ENCODE measurements around the gene LRRC7.

Gene LRRC7

GRCh38 chr1:69592341-69592740 is 24.6 kb downstream of the LRRC7 start:
- DNase-seq, result no peak

- DNase-seq, result no peak
Observed at GRCh38 chr1:69595486-69595885, 27.8 kb downstream of the LRRC7 start.

- DNase-seq, result no peak
Observed at GRCh38 chr1:69611316-69611715, 43.6 kb downstream of the LRRC7 start.

GRCh38 chr1:69613414-69613813 is 45.7 kb downstream of the LRRC7 start:
- no peak for DNase-seq

- DNase-seq, result no peak
Observed at GRCh38 chr1:69638673-69639072, 71.0 kb downstream of the LRRC7 start.

- no peak for DNase-seq
Observed at GRCh38 chr1:69639159-69639558, 71.4 kb downstream of the LRRC7 start.

- DNase-seq, result no peak
Observed at GRCh38 chr1:69643266-69643665, 75.5 kb downstream of the LRRC7 start.

GRCh38 chr1:69645477-69645876 is 77.8 kb downstream of the LRRC7 start:
- DNase-seq, result no peak

GRCh38 chr1:69648486-69648885 is 80.8 kb downstream of the LRRC7 start:
- DNase-seq, result peak in 1 of 2 donors; percentile 5

GRCh38 chr1:69649383-69649990 is 81.8 kb downstream of the LRRC7 start:
- DNase-seq, result no peak

GRCh38 chr1:69650779-69651178 is 83.1 kb downstream of the LRRC7 start:
- no peak for DNase-seq

GRCh38 chr1:69651656-69652055 is 83.9 kb downstream of the LRRC7 start:
- no peak for DNase-seq

GRCh38 chr1:69657971-69658370 is 90.2 kb downstream of the LRRC7 start:
- no peak for DNase-seq

- DNase-seq, result no peak
Observed at GRCh38 chr1:69661686-69662085, 94.0 kb downstream of the LRRC7 start.

- no peak for DNase-seq
Observed at GRCh38 chr1:69662321-69662720, 94.6 kb downstream of the LRRC7 start.

- DNase-seq, result no peak
Observed at GRCh38 chr1:69671363-69672010, 103.8 kb downstream of the LRRC7 start.

- DNase-seq, result no peak
Observed at GRCh38 chr1:69673321-69673720, 105.6 kb downstream of the LRRC7 start.

- DNase-seq, result no peak
Observed at GRCh38 chr1:69679965-69680364, 112.2 kb downstream of the LRRC7 start.

- no peak for DNase-seq
Observed at GRCh38 chr1:69686367-69686984, 118.8 kb downstream of the LRRC7 start.

- peak in 1 of 2 donors; percentile 3 for DNase-seq
Observed at GRCh38 chr1:69688193-69688592, 120.5 kb downstream of the LRRC7 start.

- no peak for DNase-seq
Observed at GRCh38 chr1:69691179-69691578, 123.5 kb downstream of the LRRC7 start.

GRCh38 chr1:69693921-69694675 is 126.4 kb downstream of the LRRC7 start:
- no peak for DNase-seq

GRCh38 chr1:69697340-69697739 is 129.6 kb downstream of the LRRC7 start:
- DNase-seq, result no peak

GRCh38 chr1:69700770-69701169 is 133.0 kb downstream of the LRRC7 start:
- DNase-seq, result no peak
